ENCODE results near the gene NFKBIL1.

GRCh38 chr6:31502586-31502985, 44.8 kb upstream of the NFKBIL1 start:
- TF ChIP-seq POLR2A (IDR thresholded peaks at IDR 0.05) (no peak), CTCF (IDR thresholded peaks at IDR 0.05) (no peak)
